Activated CD4-positive, alpha-beta T cell treated with anti-CD3 and anti-CD28 coated beads, Interleukin-2, amount 50 U/mL, for 24 hours (primary cell): ENCODE results near the gene ZNHIT3.
"Not testable (repeated sequence)": the region's sequence is repeated elsewhere in the genome, so short reads cannot be mapped to it uniquely, and the experiment has no call there.

Experiments used
- DNase-seq, 2 donors: peaks; one replicate each; pipeline ENCODE4 v3.0.0-alpha.2; 2020; ENCODE audit warnings: low read depth in 1 of 2, low spot score in 1 of 2

ZNHIT3 gene

GRCh38 chr17:36484021-36484420 lies 2.5 kb upstream of the ZNHIT3 start:
- not testable (repeated sequence) for DNase-seq

GRCh38 chr17:36485027-36485426 lies 1.5 kb upstream of the ZNHIT3 start:
- no peak for DNase-seq

GRCh38 chr17:36485805-36486203 lies 677 bp upstream of the ZNHIT3 start:
- no peak for DNase-seq

- DNase-seq = no peak
Observed at GRCh38 chr17:36493956-36494355, 7.5 kb downstream of the ZNHIT3 start.

- no peak for DNase-seq
Observed at GRCh38 chr17:36494674-36495073, 8.2 kb downstream of the ZNHIT3 start.

- DNase-seq = no peak
Observed at GRCh38 chr17:36495076-36495578, 8.6 kb downstream of the ZNHIT3 start.

GRCh38 chr17:36496018-36496789 lies 9.7 kb downstream of the ZNHIT3 start:
- no peak for DNase-seq

GRCh38 chr17:36498155-36498554 lies 11.7 kb downstream of the ZNHIT3 start:
- DNase-seq = no peak

GRCh38 chr17:36498560-36499300 lies 12.2 kb downstream of the ZNHIT3 start:
- no peak for DNase-seq

GRCh38 chr17:36500745-36501225 lies 14.3 kb downstream of the ZNHIT3 start:
- DNase-seq = no peak

- DNase-seq = no peak
Observed at GRCh38 chr17:36501351-36501750, 14.9 kb downstream of the ZNHIT3 start.

- no peak for DNase-seq
Observed at GRCh38 chr17:36501963-36502362, 15.5 kb downstream of the ZNHIT3 start.

- no peak for DNase-seq
Observed at GRCh38 chr17:36503456-36504155, 17.1 kb downstream of the ZNHIT3 start.

- DNase-seq = no peak
Observed at GRCh38 chr17:36504156-36504545, 17.7 kb downstream of the ZNHIT3 start.

- no peak for DNase-seq
Observed at GRCh38 chr17:36505171-36505570, 18.7 kb downstream of the ZNHIT3 start.

GRCh38 chr17:36506249-36506826 lies 19.9 kb downstream of the ZNHIT3 start:
- no peak for DNase-seq

- DNase-seq = no peak
Observed at GRCh38 chr17:36506831-36507230, 20.4 kb downstream of the ZNHIT3 start.

- DNase-seq = no peak
Observed at GRCh38 chr17:36507266-36507665, 20.8 kb downstream of the ZNHIT3 start.

- DNase-seq = not testable (repeated sequence)
Observed at GRCh38 chr17:36508439-36508838, 22.0 kb downstream of the ZNHIT3 start.

GRCh38 chr17:36509272-36509985 lies 22.9 kb downstream of the ZNHIT3 start:
- no peak for DNase-seq

GRCh38 chr17:36510636-36511035 lies 24.2 kb downstream of the ZNHIT3 start:
- no peak for DNase-seq
